Retina (tissue), 1 donor: ENCODE results near the gene CADPS.

Experiments used
- DNase-seq: peaks from one replicate; pipeline ENCODE4 v3.0.0-alpha.2; 2016

Gene CADPS

DNA sequence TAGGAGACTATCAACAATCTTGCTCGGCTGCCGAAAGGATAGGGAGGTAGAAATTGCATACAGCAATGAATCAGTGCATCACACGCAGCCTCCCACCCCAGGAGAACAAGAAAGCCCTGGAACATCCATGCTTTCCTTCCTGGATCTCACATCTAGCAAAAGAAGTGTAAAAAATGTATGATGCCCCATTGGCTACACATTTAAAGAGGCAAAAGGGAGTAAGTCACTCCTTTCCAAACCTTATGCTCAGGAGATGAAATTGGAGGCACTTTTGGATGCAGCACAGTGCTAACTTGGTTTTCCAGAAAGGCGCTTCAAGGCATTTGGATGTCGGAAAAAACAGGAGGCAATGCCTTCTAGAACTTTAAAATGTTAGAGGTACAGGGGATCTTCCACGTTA lies 469.6 kb downstream of the CADPS start:
- peak; percentile 7 for DNase-seq

DNA sequence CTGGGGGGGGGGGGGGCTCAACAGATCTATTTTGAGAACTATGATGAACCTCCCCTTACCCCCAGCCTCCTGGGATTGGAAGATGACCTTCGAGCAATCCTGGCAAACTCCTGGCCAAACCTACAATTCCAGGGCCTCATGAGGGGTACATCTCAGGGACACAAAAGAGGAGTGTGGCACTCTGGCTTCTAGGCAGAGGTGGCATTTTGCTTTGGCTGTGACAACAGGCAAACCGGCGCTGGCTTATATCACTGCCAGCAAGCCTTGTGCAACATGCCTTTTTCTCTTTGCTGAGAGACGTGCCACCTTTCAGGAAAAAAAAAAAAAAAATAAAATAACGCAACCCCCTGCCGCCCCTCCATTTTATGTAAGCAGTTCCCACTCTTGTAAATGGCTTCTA lies 470.1 kb downstream of the CADPS start:
- no peak for DNase-seq

DNA sequence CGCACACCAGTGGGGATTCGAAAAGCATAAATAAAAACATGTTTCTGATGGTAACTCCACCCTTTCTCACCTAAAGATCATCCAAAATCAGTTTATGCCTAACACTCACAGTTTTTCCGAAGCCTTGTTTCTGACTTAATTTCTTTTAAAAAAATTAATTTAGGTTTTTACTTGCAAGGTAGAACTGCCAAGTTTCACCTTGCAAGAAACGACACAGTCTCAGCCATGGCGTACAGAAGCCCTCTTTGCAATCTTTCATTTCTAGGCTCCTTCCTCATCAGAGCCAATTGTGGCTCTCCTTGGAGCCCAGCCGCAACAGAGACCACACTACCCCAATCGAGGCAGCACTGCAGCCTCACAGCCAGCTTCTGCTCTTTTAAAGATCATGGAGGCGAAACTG lies 470.9 kb downstream of the CADPS start:
- DNase-seq: no peak

DNA sequence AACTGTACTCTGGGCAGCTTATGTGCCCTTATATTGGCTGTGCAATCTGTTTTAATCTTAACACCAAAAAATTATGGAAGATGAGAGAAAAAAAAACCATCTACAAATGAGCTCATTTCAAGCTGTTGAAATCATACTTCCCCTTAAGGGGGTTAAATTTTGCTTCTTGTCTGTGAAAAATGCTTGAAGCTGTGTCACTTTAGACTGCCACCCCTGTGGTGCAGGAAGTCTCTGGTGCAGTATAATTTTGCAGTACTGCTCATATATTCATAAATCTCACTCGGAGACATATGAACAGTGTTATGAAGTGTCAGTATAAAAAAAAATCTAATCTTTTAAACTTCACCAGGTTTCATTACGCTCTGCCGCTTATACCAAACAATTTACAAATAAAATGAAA lies 471.5 kb downstream of the CADPS start:
- DNase-seq: no peak

DNA sequence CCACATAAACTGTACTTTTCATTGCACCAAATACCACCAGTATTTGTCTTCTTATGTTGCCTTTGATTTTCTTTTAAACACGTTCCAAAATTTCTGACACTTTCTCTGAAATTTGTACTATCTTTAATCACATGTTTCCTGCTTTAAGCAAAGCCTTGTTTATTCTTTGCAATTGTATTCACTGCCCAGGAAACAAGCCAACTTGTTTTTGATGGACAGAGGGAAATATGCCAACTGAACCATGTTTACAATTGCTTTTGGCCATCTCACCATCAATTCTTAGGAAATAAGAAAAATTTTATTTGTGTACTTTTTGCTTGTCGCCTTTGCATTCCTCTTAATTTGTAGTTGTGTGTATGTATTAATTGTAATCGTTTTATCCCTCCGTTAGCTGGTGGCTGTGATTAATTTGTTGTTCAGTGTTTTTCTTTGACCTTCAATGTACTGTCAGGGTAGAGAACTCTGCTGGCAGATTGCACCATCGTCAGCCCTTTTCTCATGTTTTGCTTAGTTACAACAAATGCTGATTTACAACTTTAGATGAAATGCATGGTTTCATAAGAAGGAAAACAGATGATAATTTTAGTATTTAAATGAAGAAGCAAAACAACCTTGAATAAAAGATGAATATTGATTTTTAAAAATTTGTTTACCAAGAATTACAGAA lies 482.5 kb downstream of the CADPS start:
- peak; percentile 23 for DNase-seq

DNA sequence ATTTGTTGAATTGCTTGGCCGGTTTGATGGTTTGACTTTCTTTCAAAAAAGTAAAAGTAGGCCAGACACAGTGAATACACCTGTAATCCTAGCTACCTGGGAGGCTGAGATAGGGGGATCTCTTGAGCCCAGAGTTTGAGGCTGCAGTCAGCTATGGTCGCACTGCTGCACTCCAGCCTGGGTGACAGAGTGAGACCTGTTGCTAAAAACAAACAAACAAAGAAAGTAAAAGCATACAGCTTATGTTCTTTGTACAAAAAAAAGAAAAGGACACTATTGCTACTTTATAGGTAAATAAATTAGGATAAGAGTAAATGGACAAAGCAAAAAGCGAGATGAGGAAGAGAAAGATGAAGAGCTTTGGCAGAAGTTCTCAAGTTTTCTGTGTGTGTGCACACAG lies 488.0 kb downstream of the CADPS start:
- DNase-seq: no peak

DNA sequence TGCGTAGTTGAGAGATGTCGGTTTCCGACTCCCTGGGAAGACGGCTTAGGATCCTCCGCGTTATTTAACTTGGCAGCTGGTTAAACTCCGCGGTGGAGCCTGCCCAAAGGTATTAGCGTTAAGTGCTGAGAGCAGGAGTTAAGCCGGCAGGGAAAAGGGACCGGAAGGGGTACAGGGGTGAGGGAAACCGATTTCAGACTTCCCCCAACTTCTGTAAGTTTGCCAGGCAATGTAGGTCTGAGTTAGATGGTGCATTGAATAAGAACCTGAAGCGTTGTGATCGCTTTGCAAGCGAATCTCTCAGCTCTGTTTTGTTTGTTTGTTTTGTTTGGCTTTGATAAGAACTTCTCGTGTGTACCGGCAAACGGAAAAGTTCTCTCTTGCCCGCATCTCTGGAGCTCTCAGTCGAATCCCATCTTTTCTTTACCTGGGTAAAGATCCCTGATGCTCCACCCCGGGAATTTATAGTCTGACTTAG lies 495.9 kb downstream of the CADPS start:
- DNase-seq: peak; percentile 86

DNA sequence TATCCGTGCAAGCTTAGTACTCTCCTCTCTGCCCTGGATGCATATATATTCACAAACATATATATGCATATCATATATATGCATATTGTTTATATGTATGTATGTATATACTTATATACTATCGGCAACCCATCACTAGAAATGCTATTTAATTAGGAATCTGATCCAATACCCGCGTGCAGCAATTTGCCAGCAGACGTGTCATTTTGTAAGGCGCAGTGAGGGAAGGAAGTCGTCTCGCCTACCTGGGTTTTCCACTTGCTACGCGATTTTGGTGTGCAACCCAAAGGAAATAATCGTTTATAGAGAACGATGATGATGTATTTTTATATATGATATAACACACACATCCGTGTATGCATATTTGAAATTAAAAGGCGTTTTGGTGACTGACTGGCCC lies 496.3 kb downstream of the CADPS start:
- no peak for DNase-seq

DNA sequence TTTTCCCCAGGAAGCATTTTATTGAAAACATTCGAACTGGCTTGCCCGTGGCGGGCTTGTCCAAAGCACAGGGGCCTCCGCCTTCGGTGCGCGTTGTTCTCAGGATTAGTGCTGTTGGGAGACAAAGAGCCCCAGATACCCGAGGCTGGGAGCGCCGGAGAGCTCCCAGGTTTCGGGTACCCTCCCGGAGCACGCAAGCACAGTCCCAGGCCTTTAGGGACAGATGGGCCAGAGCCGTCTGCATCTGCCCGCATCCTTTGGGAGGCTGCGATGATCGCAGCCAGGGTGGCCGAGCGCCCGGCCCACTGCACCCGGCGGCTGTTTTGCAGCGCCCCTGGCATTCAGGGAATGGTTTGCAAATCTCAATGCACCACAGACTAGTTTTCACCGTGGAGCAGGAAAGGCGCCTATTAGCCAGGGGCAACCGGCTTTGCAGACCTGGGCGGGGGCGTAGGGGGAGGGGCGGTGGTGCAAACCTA lies 496.9 kb downstream of the CADPS start:
- peak; percentile 87 for DNase-seq

DNA sequence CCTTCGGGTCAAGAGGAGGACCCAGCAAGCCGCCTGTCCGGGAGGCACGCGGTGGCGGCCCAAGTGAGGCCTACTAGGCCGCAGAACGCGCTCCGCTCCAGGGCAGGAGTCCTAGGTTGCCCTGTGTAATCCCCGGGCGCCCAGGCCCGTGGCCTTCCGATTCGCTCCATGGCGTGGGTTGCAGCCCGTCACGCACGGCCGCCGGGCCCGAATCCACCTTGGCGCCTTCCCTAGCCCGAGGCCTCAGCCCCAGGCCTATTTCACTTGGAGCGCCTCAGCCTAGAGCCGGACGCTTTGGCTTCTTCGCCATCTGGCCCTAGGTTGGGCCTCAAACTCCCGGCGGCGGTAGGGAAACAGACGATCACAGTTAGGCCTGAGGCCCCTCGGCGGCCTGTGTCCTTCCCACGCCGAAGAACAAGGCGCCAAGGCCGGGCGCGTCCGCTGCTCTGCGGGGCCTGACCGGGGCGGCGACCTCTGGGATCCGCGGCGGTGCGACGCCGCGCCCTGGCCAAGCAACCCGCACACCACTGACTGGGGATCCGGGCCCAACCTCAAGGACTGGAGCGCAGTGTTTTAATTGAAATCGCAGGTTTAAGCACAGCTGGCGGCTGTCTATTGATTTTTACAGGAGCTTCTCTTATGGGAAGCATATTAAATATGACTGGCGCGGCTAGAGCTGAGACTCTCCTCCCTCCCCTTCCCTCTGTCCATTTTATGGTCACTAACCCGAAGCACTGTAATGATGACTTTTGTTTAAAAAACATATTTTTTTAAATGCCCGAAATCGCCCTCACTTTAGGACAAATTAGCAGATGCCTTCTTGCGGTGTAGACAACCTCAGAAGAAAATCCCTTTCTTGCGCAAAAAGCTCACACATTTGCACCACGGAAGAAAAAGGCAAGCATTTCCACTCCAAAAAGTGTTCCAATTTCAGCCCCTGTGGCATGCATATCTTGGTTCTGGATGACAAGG lies 498.0 kb downstream of the CADPS start:
- peak; percentile 88 for DNase-seq

DNA sequence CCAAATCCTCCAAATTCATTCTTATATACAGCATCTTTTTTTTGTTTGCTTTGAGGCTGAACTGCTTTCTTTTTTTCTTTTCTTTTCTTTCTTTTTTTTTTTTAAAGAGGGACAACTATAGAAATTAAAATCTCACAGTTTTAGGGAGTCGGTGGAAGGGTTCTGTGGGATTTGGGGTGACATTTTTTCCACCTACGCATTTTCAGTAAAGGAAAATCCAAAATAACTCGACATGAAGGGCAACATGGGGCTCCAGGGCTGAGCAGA lies 498.8 kb downstream of the CADPS start:
- no peak for DNase-seq

DNA sequence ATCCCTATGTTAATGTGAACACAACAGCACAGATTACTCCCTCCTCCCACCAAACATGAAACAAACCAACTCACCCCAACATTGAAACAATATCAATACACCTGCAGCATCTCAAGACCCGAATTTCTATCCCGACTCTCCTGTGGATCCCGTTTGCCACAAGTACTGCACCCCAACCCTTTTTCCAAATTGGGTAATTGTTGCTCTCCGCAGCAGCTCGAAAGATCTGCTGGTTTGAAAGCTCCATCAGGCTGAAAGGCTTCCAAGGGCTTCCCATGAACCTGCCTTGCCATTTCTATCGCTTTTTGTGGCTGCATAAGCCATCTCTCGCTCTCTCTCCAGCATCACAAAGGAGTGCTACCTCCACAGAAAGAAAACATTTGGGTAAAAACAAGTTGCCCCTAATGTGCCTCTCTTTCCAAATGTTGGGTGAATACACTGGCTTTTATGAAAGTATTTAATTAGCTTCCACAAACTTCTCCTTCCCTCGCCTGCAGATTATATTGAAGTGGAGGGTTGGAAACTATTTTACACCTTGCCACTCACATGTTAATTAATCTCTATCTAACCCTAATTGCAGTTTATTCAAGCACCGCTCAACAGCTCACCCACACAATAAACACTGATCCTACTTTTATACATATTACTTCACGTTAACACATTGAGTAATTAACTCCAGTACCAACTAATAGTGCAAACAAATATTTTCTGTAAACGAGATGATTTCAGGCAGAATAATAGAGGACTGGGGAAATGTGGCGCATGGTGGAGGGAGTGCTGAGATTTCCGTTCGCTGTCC lies 499.4 kb downstream of the CADPS start:
- peak; percentile 55 for DNase-seq

DNA sequence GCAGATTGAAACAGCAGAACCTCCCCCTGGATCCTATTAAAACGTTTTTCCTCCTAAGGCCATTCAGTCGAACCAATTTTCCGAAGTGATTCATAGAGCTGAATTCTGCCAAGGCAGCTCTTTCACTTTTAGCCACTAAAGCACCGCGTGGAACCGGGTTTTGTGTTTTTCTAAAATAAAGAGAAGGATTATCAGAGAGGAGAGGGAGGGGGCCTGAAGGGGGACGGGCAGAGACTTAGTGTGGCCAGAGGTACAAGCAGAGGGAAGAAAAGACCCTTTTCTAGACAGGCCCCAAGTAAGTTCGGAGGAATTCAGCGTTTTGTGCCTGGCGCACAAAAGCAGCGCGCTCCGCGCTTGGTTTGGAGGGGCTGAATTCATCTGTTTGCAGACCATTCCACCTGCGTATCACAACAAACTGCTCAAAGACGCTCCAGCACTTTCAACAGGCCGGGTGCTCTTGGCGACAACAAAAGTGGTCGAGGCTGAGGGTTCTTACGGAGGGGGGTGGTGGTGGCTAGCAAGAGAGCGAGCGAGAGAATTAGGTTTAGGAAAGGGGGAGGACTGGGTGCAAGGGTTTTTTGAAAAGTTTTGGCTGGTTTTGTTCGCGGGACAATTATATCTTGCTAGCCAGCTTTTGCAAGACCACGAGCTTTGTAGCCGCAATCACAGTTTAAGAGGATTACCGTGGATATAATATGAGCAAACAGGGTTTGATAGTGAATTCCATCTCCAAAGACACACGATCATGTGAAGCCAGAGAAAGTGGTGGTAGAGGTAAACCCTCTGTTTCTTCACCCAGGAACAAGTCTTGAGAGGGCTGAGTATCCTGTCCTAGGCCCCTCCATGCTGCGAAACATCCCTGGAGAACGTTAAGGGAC lies 500.6 kb downstream of the CADPS start:
- peak; percentile 78 for DNase-seq

DNA sequence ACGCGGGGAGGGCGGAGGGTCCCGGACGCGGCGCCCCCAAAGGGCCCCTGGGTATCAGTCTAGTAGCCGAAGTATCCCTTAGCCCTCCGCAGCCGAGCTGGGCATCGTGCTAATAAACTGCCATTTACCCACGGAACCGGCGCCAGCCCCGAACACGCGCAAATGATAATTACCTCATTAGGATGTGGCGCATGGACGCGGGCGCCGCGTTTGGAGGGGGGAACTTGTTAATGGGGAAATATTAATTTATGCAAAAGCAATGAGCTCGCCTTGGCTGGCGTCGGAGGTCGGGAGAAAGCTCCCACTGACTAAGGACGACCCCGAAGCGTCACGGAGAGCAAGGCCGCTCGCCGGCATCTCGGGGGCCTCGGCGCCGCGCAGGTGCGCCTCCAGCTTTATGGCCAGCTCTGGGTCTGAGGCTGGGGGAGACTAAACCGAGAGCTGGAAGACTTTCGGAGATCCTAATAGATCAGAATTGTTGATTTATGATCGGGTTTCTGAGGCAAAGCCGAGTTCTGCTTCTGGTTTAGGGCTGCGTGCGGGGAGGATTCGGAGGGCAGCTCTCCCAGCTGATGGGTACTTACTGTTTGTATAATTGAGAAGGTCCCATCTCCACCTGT lies 501.4 kb downstream of the CADPS start:
- peak; percentile 92 for DNase-seq

DNA sequence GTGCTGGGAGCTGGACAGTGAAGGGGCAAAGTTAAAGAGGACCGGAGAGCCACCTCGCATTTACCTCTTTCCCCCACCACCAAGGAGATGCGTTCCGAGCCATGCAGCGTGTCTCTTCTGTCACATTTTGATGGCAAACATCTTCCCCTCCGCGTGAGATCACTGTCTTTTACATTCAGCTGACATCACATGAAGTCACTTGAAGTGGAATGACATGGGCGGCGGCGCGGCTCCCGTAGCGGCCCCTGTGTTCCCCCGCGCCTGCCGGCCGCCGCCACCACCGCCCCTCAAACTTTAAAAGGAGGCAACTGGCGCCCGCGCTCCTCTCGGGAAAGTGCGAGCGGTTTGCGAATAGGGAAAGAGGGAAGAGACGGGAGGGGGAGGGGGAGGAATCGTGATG lies 502.0 kb downstream of the CADPS start, which contains the start of gene FEZF2:
Gene FEZF2, minus strand, starts transcription at position 336 of the 400 bp plus-strand sequence. CDS start 682 bp downstream, outside the sequence.
- DNase-seq: peak; percentile 88

DNA sequence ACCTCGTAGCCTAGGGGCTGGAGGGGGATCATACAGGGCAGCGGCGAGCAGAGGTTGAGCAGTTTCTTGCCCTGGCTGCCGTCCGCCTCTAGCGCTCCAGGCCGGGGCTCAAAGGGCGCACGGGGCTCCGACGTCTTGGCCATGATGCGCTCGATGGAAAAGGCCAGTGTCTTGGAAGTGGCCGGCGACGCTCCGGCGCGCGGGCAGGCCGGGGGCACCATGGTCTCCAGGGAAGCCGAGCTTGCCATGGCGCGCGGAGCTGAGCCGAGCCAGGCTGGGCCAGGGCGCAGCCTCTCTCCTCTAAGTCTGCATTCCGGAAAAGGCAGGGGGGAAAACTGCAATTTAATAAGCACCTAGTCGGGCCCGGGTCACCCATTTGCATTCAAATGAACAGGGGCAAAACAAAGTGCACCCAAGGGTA lies 502.6 kb downstream of the CADPS start:
- DNase-seq: peak; percentile 86

DNA sequence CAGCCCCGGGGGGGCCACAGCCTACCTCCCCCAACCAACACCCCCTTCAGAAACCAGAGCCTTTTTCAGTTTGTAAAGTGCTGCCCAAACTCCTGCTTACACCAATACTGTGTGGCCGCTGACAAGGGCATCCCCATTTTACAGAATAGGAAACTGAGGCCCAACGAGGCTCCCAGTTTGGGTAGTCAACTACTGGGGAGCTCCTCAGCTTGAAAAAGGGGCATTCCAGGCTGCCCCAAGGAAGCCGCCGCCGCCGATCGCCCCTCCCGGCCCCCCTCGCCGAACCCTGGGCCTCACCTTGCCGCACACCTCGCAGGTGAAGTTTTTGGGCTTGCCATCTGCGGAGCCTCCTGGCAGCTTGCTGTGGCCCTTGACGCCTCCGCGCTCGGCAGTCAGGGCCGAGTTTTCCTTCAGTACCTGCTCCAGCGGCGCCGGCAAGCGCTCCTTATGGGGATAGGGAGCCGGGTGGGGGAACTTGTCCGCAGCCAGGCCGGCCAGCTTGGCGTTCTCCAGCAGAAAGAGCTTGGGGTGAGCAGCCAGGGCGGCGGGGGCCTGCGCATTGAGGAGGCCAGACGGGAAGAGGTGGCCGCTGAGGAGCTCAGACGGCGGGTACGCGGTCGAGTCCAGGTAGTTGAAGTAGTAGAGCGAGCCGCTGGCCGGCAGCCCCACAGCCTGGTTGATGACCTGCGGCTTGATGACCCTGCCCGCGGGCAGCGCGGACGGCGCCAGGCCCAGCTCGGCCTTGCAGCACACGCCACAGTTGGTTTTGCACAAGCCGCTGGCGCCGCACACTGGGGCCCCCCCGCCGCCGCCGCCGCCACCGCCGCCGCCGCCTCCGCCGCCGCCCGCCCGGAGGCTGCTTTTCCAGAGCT lies 503.3 kb downstream of the CADPS start:
- DNase-seq: peak; percentile 76

DNA sequence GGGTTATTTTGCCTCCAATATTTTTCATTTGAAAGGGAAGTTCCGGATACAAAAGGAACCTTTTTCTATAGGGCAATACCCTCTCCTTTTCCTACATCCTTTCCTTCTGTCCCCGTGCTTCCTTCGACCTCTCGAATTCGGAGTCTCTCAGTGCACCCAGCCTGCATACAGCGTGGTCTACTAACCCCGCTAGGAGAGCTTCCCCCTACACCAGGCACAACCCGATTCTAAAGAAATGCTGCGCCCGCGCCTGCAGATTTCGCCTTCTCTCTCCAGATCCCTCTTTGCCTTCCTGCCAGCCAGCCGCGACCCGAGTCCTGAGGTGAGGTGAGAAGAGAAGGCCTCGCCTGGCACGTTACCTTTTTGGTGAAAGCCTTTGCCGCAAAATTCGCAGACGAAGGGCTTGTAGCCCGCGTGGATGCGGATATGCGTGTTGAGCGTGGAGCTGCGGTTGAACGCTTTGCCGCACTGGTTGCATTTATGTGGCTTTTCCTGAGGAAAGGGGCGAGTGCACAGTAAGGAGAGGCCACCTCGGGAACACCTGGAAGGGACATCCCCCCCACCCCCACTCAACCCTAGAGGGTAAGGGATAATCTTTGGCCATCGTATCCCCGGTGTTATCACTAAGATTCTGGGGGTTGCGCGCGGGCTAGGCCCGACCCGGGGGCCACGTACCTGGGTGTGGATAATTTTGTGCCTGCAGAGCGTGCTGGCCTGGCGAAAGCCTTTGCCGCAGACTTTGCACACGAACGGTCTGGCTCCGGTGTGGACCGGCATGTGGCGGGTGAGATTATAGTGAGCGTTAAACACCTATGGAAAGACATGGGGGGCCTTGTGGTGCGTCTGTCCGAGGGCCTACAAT lies 504.1 kb downstream of the CADPS start:
- peak; percentile 79 for DNase-seq

DNA sequence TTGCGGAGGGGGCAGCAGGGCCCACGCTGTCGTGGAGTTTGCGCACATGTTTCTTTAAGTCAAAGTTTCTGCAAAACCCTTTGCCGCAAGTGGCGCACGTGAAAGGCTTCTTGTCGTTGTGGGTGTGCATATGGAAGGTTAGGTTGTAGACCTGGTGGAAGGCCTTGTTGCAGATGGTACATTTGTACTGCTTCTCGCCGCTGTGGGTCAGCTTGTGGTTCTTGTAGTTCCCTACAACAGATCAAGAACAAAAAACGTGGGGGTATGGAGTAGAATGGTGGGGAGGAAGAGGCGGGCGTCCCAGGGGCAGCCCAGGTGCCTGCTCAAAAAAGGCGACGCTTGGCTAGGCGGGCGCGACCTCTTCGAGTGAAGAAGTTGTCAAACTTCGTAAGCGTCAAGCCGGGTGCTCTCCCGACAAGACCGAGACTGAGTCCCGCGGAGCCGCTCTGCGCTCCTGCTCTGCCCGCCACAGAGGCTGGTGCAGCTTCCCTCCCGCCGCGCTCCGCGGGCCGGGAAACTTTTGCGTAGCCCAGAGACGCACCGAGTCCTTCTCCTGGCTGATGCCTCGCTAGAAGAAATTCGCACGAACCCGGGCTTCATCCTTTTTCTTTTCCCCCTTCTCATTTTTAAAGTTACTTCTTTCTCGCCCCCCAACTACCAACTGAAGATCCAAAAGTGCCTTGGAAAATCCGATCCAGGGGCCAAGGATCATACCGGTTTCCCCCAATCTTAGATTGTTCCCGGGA lies 504.9 kb downstream of the CADPS start:
- DNase-seq: peak; percentile 94
